ENCODE data around the gene R3HCC1L.

R3HCC1L gene

DNA sequence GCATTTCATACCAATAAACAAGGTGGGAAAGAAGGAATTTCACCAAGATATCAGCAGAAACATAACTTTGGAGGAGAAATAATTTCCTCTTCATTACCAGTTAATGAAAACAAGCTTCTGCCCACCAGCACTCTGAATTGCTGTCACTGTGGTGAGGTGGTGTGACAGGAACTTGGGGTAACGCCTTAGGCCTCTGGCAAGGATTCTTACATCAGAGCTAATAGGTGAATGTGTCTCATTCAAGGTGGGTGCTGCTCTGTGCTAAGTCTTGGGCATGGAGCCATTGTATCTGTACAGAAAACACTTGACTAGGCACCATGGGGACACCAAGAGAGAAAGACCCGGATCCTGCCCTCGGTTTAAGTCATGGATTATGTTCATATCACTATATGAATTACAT, 141.9 kb downstream of the R3HCC1L start:
- DNase-seq (ENCODE audit: low read depth in 2 of 2) = no peak

DNA sequence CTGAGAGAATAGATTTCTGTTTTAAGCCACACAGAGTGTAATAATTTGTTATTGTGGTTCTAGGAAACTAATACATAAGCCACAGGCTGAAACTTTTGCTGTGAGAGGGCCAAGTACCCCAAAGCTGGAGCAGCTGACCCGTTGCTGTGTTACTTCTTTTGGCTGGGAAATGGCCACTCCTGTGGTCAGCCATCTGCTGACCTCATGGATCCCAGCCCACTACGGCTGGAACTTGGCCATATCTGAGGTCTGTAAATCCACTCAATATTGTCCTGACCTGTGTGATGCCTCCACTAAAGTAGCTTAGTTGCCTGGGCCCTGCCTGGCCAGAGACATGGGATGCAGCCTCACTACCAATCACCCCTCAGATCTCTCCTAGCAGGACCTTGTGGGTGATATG, 151.0 kb downstream of the R3HCC1L start:
- no peak for DNase-seq (ENCODE audit: low read depth in 2 of 2)

DNA sequence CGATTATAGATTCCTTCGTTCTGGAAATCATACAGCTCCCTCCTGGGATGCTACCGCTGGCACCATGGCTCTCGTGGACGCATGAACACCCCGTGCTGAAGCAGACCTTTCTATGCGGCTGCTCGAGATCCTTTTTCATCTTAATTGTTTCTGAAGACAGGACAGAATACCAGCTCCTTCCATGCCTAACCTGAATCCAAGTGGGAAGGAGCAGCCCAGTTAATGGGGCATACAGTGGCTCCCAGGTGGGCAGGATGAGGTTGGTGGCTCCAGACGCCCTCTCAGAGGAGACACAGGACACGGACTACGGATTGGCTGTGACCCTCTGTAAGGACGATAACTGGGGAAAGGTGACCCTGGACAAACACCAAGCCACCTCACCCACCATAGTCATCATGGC, 152.0 kb downstream of the R3HCC1L start:
- no peak for DNase-seq (ENCODE audit: low read depth in 2 of 2)

DNA sequence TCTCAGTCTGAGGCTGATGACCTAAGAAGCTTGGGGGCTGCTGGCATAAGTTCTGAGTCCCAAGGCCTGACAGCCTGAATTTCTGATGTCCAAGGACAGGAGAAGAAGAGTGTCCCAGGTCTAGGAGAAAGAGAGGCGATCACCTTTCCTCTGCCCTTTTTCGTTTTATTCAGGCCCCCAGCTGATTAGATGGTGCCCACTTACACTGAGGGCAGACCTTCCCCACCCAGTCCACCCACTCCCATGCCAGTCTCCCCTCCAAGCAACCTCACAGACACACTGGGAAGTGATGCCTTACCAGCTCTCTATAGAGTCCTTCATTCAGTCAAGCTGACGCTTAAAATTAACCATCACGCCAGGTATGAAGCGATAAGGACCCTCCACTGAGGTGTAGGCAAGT, 152.9 kb downstream of the R3HCC1L start:
- DNase-seq (ENCODE audit: low read depth in 2 of 2) = no peak

DNA sequence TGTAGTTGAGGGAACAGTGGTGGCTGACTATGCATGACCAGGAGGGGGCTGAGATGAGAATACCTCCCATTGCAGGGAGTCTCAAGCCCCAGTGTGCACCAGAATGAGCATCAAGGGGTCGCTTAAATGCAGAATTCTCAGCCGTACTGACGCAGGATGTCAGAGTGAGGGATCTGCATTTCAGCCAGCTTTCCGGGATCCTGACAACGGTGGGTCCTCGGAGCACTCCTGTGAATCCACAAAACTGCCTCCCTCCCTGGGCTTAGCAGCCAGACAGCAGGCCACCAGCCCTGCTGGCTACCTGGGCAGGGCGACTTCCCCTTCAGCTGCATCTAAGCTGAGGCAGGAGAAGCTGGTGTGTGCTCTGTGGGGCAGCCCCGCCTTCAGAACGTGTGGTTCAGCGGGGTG, 155.3 kb downstream of the R3HCC1L start:
- DNase-seq (ENCODE audit: low read depth in 2 of 2) = no peak

DNA sequence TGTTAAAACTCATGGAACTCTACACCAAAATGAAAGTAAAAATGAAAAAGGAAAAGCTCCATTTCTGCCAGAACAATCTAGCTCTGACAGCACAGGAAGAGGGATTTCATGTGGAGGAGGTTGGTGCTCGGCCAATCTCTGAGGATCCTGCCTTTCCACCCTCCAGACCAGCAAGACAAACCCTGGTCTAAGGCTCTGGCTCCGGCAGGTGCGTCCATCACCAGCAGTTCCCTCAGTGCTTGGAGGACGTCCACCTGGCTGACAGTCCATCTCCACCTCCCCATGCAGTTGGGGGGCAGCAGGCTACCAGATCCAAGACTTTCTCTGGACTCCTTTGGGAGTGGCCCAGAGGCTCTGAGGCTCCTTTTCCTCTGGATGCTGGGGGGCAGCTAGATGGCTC, 158.5 kb downstream of the R3HCC1L start:
- no peak for DNase-seq (ENCODE audit: low read depth in 2 of 2)

DNA sequence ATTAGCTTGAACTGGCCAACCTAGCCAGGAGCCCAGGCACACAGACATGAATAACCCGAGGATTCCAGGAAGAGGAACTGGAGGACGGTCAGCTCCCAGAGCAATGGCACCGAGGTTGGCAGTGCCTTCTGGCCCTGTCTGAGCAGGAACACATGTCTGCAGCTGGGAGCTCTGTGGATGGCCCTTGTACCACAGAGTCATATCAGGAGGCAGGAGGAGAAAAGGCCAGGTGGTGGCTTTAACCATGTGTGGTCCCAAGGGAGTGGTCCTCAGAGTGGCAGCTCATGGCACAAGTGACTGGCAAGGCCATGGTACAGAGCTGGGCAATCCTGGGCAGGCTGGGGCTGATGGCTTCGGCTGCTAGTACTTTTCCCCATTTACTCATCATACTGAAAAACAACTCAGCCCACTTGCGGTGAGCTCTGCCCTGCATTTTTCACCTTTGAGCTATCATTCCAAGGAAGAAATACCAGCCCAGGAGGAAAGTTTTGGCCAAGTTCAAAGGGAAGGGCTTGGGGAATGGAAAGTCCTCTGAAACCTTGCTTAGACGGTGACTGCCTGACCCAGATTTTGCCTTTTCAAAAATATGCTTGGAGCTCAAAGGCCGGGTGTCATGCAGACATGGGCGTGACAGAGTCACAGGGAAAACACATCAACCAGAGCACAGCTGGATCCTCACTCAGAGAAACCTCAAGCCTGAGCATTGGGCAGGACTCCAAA, 159.3 kb downstream of the R3HCC1L start:
- no peak for DNase-seq (ENCODE audit: low read depth in 2 of 2)

DNA sequence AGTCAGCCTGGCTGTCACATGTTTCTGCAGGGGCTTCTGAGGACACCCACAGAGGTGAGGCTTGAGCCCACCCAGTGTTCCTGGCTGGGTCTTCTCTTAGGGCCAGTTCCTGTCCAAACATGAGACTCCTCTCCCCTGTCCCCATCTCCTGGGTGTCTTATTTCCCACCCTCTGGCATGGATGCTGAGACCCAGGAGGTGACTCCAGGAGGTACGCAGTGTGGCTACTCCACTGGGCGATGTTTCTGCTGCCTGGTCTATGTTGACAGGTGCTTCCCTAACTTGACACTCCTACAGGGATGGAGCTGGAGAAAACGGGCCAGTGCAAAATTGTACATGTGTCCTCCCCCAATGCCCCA, 159.8 kb downstream of the R3HCC1L start:
- no peak for DNase-seq (ENCODE audit: low read depth in 2 of 2)

Measured in stimulated activated CD8-positive, alpha-beta memory T cell treated with anti-CD3 and anti-CD28 coated beads, Interleukin-15, amount 100 ng/mL, for 48 hours (primary cell).